Measurements from ENCODE around the gene SLC5A2.

GRCh38 chr16:31438414-31438813, 44.5 kb upstream of the SLC5A2 start:
- TF ChIP-seq, protein P1, sequence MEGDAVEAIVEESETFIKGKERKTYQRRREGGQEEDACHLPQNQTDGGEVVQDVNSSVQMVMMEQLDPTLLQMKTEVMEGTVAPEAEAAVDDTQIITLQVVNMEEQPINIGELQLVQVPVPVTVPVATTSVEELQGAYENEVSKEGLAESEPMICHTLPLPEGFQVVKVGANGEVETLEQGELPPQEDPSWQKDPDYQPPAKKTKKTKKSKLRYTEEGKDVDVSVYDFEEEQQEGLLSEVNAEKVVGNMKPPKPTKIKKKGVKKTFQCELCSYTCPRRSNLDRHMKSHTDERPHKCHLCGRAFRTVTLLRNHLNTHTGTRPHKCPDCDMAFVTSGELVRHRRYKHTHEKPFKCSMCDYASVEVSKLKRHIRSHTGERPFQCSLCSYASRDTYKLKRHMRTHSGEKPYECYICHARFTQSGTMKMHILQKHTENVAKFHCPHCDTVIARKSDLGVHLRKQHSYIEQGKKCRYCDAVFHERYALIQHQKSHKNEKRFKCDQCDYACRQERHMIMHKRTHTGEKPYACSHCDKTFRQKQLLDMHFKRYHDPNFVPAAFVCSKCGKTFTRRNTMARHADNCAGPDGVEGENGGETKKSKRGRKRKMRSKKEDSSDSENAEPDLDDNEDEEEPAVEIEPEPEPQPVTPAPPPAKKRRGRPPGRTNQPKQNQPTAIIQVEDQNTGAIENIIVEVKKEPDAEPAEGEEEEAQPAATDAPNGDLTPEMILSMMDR (conservative IDR thresholded peaks at IDR 0.05; ENCODE audit: low read depth, low read length): no peak
- TF ChIP-seq EZH2 (IDR thresholded peaks at IDR 0.05; ENCODE audit: low read length, unreplicated experiment): no peak
